GM18867 (cell line): ENCODE results near the gene EZH1.

Experiments used
- ATAC-seq: cut with Tn5 transposase; IDR thresholded peaks from one replicate; pipeline ENCODE4 v1.9.1; 2021; ENCODE audit warnings: mild to moderate bottlenecking, moderate library complexity; ENCODE audit not compliant: unreplicated experiment

The EZH1 gene

DNA sequence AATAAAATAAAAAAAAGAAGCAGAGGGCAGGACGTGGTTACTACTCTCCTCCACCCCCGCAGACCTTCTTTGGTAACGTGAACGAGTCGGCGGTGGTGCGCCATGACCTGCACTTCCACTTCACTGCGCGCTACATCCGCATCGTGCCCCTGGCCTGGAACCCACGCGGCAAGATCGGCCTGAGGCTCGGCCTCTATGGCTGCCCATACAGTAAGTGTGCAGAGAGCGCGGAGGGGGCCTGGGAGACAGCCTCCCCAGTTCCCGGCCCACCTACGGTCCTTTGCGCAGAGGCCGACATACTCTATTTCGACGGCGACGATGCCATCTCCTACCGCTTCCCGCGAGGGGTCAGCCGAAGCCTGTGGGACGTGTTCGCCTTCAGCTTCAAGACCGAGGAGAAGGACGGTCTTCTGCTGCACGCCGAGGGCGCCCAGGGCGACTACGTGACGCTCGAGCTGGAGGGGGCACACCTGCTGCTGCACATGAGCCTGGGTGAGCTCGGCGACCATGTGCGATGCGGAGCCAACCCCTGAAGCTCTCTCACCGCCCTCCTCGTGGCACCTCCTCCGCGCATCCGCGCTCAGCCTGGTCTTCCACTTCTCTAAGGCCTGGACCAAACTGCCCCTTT, 59.8 kb downstream of the EZH1 start:
- no peak for ATAC-seq

DNA sequence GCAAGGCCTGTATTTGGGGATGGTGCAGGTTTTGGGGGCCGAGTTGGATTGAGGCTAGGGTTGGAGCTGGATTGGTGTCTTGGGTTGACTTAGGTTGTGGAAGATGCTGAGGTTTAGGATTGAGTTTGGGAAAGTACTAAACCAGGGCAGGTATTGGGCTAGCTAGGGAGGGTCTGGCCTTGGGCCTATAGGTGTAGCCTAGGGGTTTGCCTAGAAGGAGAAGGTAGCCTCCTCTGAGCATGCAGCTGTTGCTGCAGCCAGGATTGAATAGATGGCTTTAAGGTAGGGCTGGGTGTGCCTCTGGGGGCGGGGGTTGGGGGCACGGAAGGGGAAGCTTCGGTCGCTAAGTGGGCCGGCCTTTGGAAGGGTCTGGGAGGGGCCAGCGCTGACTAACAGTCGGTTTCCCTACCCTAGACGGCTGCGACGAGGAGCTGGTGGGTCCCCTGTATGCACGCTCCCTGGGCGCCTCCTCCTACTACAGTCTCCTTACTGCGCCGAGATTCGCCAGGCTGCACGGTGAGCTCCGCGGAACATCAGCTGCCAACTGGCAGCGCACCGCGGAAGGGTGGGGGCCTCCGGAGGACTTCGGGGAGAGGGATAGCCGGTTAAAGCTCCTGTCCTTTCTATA, 61.3 kb downstream of the EZH1 start:
- ATAC-seq = no peak

DNA sequence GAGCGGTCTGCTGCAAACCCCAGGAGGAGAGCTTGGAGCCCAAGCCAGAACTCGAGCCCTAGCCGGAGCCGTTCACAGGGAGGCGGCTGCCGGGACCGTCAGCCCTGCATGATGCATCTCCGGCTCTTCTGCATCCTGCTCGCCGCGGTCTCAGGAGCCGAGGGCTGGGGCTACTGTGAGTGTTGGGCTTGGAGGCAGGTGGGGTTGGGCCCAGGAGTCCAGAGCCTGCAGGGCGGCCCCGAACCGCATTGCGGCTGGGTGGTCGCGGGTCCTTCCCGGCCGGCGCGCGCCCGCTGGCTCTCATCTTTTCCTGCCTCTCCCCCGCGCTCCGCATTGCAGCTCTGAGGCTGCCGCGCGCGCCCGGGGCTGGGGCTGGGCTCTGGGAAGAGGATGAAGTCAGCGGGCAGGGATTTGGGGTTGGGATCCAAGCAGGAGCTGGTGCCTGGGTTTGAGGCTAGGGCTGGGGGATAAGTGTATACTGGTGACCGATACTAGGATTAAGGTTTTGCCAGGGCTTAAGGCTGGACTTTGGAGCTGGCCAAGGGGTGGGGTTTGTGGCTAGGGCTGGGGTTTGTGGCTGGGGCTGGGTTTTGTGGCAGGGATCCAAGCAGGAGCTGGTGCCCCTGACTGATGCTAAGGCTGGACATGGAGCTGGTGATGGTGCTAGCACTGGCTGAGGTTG, 62.0 kb downstream of the EZH1 start:
- ATAC-seq = no peak

DNA sequence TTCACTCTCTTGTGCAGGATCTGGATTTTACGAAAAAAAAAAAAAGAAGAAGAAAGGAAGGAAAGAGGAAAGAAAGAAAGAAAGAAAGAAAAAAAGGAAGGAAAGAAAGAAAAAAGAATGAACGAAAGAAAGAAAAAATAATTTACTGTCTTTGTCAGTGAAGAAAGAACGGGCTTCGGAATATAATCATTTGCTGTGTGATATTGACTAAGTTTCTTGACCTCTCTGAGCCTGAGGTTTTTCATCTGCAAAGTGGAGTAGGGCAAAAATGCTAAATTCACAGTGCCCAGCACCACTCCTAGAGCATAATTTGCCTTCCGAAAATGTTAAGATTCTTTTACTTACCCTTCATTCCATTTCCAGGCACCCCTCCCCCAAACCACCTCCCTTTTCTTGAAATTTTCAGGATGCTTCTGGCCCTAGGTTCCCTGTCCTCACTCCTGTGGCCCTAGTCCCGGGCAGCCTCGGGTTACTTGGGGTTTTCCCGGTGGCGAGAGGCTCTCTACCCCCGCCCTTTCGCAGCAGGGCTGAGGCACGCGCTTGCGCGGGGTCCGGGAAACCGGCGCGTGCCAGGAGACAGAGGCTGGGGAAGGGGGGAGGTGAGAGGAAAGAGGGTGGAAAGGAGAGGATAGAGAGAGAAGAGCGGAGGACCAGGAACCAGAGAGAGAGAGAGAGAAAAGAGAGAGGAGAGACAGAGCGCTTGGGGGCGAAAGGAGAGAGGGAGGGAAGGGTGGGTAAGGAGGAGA, 62.7 kb downstream of the EZH1 start, which contains the start of gene CNTNAP1:
TSS of gene CNTNAP1 (plus strand) at position 556 of the 746 bp plus-strand sequence. CDS start 299 bp downstream, outside the sequence.
- ATAC-seq = no peak

DNA sequence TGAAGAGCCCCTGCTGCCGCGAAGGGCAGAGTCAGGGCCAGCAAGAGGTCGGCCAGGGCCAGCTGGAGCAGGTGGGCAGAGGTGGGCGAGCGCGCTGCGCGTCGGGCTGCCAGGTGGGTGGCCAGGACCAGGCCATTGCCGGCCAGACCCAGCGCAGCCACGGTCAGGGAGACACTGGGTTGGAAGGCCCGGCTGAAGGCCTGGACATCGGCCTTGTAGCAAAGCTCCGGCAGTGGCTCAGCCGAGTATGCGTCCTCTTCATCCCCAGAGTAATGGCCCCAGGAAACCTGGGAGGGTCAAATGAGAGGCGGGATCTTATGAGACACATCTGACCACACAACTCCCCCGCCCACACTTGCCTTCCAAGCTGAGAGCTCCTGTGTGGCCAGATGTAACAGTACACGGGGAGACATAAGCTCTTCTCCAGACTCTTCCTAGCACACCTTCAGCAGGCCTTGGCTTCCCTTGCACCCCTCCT, 64.5 kb downstream of the EZH1 start:
- ATAC-seq = no peak

DNA sequence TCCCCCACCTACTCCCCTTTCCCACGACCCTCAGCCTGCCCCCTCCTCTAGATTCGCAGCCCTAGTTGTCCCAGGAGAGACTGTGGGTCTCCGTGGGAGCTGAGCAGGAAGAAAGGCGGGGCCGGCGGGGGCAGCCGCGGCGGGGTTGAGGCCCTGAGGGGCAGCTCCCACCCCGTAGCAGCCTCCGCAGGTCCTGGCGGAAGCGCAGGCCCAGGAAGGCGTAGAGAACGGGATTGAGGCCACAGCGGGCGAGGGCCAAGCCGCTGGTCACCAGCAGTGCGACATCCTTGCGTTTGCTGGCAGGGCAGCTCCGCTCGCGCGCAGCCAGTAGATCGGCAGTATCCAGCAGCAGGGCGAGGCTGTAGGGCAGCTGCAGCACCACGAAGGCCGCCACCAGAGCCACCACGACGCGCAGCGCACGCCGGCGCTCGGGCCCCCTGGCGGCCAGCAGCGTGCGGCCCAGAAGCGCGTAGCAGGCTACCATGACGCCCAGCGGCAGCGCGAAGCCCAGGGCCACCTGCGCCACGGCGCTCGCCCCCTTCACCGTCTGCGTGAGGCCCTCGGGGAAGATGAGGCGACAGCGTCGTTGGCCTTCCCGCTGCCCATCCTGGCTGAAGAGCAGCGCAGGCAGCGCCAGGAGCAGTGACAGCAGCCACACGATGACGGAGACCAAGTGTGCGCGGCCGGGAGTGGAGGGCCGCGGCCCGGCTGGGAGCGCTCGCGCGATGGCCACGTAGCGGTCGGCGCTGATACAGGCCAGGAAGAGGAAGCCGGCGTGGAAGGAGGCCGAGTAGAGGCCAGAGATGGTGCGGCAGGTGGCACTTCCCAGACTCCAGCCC, 65.1 kb downstream of the EZH1 start:
- ATAC-seq = peak; percentile 21

DNA sequence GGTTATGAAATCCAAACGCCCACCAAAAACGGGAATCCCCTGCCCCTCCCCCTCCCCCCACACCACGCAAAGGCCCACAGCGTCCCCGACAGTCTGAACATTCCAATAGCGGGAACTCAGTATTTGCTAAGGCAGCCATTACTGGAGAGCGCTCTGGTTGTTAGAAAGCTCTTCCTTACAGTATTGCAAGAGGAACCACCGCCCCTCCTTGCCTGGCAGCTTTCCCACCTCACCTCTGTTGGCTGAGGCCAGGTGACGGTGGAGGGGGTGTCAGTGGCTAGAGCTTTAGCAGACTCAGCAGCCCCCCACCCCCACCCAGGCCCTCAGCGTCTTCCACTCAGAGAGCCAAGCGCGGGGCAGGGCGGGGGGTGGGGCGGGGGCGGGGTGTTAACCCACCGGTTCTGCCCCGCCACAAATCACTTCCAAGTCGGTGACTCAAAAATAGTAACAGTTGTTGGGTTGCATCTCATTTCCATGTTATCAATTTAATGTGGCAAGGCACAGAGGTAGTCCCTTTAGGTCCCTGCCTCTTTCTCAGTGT, 65.8 kb downstream of the EZH1 start:
- no peak for ATAC-seq

DNA sequence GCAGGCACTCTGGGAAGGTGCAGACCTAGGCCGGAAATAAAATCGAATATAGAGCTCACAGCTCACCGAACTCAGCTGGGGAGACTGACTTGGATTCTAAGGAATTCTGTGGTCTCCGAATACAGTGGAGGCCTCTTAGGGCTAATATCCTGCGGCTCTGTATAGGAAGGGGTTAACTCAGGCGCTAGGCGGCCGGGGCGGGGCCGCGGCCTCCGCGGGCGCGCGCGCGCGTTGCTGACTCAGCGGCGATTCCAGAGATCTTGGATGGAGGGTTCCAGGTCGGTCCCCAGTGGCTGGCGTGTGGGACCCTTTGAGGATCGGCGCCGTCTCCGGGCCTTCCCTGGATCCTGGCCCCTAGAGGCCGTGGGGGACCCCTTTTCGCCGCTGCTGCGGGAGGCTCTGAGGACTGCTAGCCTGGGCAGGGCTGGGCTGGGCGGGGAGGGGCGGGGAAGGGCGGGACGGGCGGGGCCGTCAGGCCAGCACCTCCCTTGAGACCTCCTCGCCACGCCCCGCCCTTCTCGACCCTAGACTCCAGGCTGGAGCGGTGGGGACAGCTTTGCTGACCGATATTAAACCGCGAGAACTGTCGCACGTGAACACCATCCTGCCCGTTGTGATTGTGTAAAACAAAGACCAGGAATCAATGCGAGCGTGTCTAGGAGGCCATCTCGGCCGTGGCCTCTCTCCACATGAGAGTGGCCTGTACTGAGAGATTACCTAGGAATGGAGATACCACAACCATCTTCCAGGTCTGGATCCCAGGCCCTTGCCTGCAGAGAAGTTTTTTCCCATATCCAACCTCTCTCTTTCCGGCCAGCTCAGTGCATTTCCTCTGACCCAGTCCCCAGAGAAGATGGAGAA, 66.7 kb downstream of the EZH1 start:
- ATAC-seq = peak; percentile 28

DNA sequence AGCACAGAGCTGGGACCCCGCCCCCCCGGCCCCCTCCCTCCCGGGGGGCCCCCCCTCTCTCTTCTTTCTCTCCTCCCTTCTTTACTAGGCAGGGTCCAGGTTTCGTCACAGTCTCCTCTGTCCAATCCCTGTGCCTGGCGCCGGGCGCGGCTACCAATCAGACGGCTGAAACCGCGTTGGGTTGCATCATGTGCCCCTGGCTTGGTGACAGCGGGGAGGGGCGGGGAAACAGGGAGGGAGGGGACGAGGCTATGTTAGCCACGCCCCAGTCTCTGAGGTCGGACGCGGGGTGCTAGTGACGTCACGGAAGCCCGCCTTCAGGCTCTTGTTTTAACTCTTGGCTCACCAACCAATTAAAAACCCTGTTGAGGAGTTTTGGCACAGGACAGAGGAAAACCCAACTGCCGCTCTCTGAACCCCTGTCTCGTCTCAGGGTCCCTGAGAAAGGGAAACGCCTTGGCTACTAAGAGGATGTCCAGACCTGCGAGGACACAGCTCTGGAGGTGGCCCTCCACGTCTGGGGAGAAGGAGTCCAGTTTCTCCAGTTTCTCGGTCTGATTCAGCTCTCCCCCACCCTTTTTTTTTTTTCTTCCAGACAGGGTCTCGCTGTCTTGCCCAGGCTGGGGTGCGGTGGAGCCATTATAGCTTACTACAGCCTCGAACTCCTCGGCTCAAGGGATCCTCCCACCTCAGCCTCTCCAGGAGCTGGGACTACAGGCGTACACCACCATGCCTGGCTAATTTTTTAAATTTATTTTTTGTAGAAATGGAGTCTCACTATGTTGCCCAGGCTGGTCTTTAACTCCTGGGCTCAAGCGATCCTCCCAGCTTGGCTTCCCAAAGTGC, 67.6 kb downstream of the EZH1 start:
- ATAC-seq = peak; percentile 70

DNA sequence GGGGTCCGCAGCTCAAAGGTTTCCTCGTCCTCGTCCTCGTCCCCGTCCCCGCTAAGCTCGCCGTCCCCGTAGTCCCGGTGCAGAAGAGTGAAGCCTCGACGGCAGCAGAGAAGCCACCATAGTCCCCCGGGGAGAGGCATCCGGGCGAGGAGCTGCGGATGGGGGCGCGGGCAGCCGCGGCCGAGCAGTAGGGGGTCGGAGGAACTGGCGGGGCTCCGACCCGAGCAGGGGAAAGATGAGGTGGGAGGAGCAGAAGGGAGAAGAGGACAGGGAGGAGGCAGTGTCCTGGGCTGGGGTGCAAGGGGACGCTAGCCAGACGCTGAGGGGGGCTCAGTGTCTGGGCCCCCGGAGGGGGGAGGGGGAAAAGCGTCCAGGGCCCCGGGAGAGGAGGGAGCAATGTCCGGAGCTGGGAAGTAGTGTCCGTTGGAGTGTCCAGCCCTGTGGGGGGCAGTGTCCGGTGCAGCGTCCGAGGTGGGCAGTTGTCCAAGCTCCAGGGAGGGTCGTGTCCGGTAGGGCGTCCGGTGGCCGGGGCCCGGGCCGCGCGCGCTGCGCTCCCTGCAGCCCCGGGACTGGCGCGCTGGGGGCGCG, 68.3 kb downstream of the EZH1 start, which contains the start of gene PLEKHH3:
TSS of gene PLEKHH3 (minus strand) at position 571 of the 588 bp plus-strand sequence. CDS start at position 140, 431 bp downstream.
- no peak for ATAC-seq

DNA sequence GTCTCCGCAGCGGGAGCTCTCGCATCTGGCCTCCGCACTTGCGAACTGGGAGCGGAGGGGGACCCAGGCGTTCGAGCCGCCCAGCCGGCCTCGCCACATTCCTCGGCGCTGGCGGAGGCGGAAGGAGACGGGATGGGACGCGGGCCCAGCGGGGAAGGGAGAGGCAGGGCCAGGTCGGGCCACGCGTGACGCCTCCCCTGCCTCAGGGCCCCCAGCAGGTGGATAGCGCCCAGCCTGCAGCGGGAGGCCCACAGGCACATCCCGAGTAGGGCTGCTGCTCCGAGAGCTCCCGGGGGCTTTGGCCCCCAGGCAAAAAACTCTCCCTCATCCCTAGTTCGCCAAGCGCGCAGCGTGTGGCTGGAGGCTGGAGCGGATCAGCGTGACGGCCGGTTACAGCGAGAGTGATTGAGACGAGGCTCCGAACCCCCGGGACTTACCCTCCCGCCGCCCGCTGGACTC, 68.8 kb downstream of the EZH1 start:
- no peak for ATAC-seq

DNA sequence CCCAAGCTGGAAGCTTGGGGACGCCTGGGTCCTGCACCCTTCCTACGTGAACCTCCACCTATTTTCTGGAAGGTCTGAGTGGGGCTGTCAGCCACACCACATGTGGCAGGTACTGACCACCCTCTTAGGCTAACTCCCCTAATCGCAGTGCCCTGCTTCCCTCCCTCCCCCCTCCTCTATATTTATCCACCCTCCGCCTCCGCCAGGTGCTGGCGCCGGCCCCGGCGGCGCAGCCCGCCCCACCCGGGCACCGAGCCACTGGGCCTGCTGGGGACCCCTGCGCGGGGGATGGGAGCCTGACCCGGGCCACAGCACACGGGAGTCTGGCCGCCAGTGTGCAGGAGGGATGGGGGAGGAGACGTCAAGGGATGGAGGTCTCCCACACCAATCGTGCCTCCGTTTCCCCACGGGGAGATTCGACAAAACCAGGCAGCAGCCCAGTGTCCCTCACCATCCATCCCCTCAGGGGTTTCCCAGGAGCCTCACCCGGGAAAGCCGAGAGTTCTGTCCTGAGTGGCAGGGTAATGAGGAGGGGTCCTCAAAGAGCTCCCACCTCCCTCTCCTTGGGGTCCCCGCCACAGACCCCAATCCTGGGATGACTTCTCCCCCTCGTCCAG, 69.4 kb downstream of the EZH1 start:
- no peak for ATAC-seq

DNA sequence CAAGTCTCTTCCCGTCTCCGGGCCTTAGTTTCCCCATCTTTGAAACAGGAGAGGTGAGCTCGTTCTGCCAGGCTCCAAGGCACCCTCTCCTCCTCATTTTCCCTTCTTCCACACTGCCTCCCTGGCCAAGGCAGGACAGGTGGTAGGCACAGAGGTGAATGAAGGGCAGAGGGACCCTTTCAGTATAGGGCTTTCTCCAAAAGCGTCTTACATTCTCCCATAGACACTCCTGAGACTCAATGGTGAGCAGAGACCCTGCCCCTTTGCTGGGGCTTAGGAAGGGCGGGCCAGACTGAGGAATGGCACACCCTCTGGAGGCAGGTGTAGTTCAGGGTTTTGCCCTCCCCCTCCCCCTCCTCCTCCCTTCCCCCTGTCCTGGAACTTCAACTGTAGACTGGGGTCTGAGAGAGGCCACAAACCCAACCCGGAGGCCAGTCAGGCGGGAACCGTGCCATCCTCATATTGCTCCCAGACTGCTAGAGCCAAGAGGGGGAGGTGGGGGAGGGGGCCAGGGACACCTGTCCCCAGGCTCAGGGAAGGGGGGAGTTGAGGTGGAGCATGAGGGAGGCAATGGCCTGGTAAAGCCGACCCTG, 70.0 kb downstream of the EZH1 start:
- ATAC-seq = no peak

DNA sequence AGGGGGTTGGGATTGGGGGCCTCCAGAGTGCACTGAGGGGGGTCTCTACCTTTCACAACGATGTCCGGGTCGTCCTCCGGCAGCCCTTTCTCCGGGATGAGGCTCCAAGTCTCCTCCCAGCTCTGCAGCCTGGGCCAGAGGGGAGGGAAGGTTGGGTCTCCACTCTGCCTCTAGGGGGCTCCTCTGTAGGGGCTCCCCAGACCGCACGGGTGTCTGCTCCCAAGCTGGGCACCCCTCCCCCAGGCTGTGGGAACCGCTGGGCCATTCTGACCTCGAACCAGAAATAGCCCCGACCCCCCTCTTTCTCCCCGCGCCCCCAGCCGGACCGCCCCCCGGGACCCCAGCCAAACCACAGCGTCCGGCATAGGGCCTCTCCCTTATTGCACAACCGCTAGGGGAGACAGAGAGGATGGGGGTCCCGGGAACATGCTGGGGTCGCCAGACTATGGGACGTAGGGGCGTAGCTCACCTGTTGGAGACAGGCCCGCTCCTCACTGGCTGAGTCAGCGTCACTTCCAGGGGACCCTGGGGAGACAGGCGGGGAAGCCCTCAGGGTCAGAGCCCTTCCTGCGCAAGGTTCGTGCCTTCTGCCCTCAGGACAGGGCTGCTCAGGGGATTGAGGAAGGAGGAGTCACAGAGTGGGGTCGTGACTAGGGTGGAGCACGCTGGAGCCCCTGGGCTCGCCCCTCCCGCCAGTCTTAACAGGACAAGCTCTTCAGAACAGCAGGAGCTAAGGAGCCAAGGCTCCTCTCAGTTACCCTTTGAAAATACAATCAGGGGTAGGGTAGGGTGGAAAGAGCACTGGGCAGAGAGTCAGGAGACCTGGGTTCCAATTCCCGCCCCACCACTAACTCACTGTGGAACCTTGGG, 70.7 kb downstream of the EZH1 start:
- ATAC-seq = no peak

DNA sequence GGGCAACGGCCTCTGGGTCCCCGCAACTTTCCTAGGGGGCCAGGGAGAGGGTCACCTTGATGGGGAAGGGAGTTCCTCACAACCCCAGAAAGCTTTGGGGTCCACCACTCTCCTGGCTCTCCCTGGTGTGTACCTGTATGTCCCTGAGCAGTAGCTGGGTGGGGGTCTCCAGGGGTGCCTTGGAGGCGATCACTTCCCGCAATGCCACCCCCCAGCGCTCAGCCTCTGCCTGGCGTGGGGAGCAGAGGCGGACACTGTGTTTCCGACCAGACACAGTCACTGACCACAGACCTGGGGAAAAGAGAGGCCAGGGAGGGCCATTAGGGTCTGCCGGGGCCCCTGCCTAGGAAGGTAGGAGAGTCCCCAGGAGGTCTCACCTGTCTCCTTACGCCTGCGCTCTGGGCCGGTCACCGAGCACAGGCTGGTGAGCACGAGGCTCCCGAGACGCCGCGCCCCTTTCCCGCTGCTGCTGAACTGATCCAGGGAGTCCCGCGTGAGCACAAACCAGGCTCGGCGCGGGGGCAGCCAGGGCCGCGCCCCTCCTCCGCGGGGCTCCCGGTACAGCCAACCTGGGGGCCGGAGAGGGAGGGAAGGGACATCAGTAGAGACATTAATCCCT, 71.5 kb downstream of the EZH1 start:
- no peak for ATAC-seq
